ENCODE results near the gene SCAANT1.

SCAANT1 gene

GRCh38 chr3:63933459-63933858 is 21.3 kb upstream of the SCAANT1 start:
- no peak for DNase-seq

DNA sequence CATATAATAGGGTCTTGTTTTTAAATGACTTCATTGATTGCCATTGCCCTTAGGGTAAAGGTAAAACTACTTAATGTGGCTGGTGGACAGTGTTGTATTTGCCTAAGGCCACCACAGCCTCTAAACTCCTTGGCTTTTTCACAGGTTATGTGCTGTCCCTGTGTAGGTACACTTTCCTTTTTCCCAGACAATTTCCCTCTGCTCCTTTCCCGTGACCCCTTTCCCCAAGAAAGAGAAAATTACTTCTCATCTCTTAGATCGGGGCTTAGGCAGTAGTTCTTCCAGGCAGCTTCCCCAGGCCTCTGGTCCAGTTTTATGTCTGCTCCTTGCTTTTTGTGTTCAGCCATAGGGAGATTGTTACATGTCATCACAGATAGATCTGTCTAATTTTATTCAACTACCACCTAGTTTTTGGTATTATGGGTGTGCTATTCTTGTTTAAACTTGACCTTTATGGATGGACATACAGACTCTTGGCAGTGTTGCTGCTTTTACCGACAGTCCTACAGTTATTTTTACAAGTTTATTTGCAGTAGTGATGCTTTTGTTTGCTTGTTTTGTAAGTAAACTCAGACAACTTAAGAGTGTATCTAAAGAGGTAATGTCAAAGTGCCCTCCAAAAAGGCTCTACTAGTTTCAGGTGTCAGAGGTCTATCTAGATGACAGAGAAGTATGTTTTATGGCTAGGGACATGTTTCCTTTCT is 20.5 kb upstream of the SCAANT1 start:
- no peak for DNase-seq

- DNase-seq: no peak
These were observed 19.1 kb upstream of the SCAANT1 start for GRCh38 chr3:63931290-63931689.

GRCh38 chr3:63927422-63928280 is 15.5 kb upstream of the SCAANT1 start:
- no peak for DNase-seq

GRCh38 chr3:63926309-63926708 is 14.1 kb upstream of the SCAANT1 start:
- no peak for DNase-seq

DNA sequence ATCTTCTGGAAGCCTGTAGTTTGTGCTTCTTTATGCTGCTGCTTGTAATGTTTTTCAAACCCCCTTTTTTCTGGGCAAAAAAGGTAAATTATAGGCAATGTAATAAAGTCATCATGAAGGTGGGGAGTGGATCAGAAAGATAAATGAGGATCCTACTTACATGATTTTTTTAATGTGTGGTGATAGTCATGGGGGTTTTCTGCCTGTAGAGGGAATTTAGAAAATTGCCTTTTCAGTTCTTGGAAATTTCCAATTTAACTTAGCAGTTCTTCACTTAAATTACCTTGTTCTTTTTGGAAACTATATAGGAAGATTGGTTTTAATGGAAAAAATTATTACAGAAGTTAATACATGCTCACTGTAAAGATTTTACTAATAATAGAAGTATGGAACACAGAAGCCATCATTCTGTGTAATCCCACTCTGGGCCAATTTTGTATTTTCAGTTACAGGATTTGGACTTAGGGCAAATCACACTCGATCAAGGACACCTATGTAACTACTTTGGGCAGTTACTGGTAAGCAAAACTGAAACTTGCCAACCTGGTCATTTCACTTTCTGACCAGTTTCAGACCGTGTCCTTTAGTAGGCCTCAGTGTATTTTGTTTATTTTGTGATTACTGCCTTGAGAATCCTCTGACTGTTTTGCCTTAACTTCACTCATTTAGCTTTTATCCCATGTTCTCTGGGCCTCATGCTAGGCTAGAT is 10.5 kb upstream of the SCAANT1 start:
- no peak for DNase-seq

- DNase-seq: no peak
These were observed 9.7 kb upstream of the SCAANT1 start for GRCh38 chr3:63921741-63922482.

GRCh38 chr3:63920001-63920400 is 7.8 kb upstream of the SCAANT1 start:
- no peak for DNase-seq

- DNase-seq: no peak
These were observed 6.1 kb upstream of the SCAANT1 start for GRCh38 chr3:63918321-63918720.

- DNase-seq: peak; percentile 2
These were observed 2.1 kb upstream of the SCAANT1 start for GRCh38 chr3:63914312-63914711.

GRCh38 chr3:63912768-63913588 is 795 bp upstream of the SCAANT1 start:
- DNase-seq: no peak

GRCh38 chr3:63911509-63911872 is 692 bp downstream of the SCAANT1 start:
- DNase-seq: no peak

- no peak for DNase-seq
These were observed 1.3 kb downstream of the SCAANT1 start for GRCh38 chr3:63910891-63911290.

DNA sequence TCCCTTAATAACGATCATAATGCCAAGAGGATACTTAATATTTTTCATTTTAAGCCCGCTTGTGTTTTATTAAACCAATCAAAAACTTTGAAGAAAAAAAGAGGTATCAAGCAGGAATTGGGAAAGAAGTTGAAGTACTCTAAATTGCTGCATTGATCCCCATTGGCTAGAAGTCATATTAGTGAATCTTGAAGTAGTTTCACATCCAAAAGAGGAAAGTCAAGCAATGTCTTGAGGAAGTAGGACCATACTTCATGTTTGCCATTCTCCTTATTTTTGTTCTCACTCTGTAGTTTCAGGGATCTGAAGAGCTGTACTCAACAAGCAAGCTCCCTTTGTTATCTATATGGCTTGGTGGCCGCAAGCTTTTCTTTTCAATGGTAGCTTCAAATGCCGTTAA is 2.2 kb downstream of the SCAANT1 start:
- DNase-seq: no peak

- no peak for DNase-seq
These were observed 2.8 kb downstream of the SCAANT1 start for GRCh38 chr3:63909431-63909830.

DNA sequence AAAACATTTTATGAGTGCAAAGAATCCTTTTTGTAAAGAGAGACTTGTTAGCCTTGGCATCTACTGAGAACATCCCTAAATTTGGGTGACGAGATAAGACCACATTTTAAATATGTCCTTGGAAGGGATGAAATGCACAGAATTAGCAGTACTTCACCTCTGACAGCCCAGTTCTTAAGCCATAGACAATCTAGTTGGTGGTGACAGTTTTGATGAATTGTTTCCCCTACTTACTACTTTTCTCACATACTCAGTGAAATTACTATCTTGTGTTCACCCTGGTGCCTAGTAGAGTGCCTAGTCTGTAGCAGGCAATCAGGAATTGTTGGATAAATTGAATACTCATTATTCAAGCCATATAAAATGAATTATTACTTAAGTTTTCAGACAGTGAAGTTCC is 3.4 kb downstream of the SCAANT1 start:
- DNase-seq: no peak

DNA sequence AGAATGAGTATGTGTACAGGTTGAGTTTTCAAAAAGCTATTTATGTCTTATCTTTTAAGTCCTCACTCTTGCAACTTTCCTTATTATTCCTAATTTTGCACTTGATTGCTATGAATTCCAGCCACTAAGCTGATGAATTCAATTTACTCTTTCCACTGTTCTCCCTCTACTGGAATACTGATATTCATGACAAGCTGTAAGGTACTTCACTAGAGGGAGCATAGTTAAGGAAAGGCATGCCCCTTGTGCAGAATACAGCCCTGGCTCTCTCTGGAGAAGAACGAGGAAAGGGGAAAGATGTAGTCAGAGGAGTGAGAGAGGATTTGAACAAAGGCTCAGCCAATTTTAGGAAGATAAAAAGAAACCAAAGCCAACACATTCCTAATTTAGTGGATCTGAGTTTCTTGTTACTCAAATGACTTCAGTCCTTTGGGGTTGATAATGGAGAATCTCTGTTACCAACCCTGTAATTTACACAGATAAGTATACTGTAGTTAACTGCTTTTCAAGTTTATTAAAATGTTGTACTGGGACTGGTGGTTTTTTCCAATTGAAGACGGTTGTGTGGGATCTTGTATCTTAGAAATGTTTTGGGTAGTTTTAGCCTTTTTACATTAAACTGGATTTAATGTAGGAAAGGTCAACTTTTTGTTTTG is 4.0 kb downstream of the SCAANT1 start:
- no peak for DNase-seq

GRCh38 chr3:63905731-63906620 is 6.2 kb downstream of the SCAANT1 start:
- no peak for DNase-seq

DNA sequence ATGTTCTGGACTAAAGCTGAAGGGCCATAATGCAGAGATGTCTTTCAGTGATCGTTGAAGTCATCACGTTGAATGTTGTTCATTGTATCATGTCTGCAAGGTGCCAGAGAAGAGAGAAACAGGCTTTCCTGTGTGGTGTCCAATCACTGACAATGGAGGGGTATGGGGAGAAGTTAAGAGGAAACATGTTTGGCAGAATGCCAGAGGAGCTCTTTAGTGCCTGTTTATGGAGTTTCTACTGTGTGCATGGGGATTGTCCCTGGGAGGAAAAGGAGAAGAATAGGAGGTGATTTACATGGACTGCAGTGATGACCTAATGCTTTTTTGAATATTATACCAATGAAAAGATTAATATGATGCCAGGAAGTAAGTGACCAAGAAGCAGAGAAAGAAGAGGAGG is 11.7 kb downstream of the SCAANT1 start:
- peak; percentile 43 for DNase-seq

DNA sequence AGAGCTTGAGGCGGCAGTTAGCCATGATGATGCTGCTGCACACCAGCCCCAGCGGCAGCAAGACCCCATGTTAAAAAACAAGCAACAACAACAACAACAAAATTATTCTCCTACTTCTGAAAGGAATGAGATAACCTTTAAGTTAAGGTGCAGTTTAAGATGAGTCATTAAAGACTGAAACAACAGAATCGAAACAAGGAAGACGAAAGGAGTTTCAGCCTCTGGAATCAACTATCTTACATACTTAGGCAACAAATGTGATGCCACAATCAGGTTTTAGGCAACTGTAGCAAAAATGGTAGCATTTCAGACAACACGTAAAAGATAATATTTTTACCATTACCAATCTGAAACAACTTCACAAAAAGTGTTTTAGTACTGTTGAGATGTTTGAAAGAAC is 12.2 kb downstream of the SCAANT1 start:
- DNase-seq: no peak

All from NCI-H1105 (cell line).